ENCODE data around the gene SLX1A. TPM values are rescaled to one million over a fixed set of nuclear protein-coding genes. Genes with fewer than 3 reads are reported as not detected.

Gene SLX1A
- total and polyA plus RNA-seq, 9 of the 15 experiments (the other 6 are each of a cell fraction or from before 2014, with no cell fraction given), result 2.3 to 86.5 (median 11.6) TPM

GRCh38 chr16:30186782-30187555 is 6.7 kb upstream of the SLX1A start (continued):
- TF ChIP-seq ZNF511 (CRISPR knock-in tag; IDR thresholded peaks at IDR 0.05) (peak; percentile 84), CHD4 (IDR thresholded peaks at IDR 0.05; ENCODE audit: insufficient read depth, insufficient replicate concordance, low read depth, low read length, poor library complexity, severe bottlenecking) (peak; percentile 78), IRF9 (tag; IDR thresholded peaks at IDR 0.05) (no peak), BCOR (IDR thresholded peaks at IDR 0.05) (peak; percentile 75), ZBTB49 (CRISPR knock-in tag; IDR thresholded peaks at IDR 0.05; ENCODE audit: borderline replicate concordance) (no peak), ZC3H4 (CRISPR knock-in tag; IDR thresholded peaks at IDR 0.05; ENCODE audit: borderline replicate concordance) (no peak), PKNOX1 (IDR thresholded peaks at IDR 0.05) (peak; percentile 4; the same call in 1 of the 2 replicates), NR4A1 (CRISPR knock-in tag; IDR thresholded peaks at IDR 0.05) (no peak), NR4A1 (tag; IDR thresholded peaks at IDR 0.05) (no peak), STAG1 (CRISPR knock-in tag; IDR thresholded peaks at IDR 0.05; ENCODE audit: borderline replicate concordance) (peak; percentile 70; the same call in 1 of the 2 replicates), TAF15 (IDR thresholded peaks at IDR 0.05; ENCODE audit: low read depth, low read length) (no peak), ARID4B (CRISPR knock-in tag; IDR thresholded peaks at IDR 0.05) (no peak)

All from K562 (cell line).